ENCODE results near the gene CNOT6.

- TF ChIP-seq, protein P1, sequence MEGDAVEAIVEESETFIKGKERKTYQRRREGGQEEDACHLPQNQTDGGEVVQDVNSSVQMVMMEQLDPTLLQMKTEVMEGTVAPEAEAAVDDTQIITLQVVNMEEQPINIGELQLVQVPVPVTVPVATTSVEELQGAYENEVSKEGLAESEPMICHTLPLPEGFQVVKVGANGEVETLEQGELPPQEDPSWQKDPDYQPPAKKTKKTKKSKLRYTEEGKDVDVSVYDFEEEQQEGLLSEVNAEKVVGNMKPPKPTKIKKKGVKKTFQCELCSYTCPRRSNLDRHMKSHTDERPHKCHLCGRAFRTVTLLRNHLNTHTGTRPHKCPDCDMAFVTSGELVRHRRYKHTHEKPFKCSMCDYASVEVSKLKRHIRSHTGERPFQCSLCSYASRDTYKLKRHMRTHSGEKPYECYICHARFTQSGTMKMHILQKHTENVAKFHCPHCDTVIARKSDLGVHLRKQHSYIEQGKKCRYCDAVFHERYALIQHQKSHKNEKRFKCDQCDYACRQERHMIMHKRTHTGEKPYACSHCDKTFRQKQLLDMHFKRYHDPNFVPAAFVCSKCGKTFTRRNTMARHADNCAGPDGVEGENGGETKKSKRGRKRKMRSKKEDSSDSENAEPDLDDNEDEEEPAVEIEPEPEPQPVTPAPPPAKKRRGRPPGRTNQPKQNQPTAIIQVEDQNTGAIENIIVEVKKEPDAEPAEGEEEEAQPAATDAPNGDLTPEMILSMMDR (IDR thresholded peaks at IDR 0.05) = no peak
- TF ChIP-seq POLR2A (IDR thresholded peaks at IDR 0.05) = no peak
These were observed 26.9 kb downstream of the CNOT6 start for GRCh38 chr5:180521101-180521500.

Data from heart left ventricle (tissue), 13 donors.